ENCODE data around the gene PDE4D. TPM values are rescaled to one million over a fixed set of nuclear protein-coding genes. Genes with fewer than 3 reads are reported as not detected.

The PDE4D gene
- total and polyA plus RNA-seq, 11 donors: 5.2 to 68.3 (median 42.1) TPM

- DNase-seq (no peak), ATAC-seq (no peak)
- Histone ChIP-seq H3K4me3 (no peak overlapping the region), H3K9me3 (no peaks in the 10 kb centered on the region), H3K27ac (no peak overlapping the region), H3K27me3 (peaks cover 0 to 7% (median 0%) of the 10 kb centered on the region in 9 donors), H3K36me3 (no peaks in the 10 kb centered on the region), H3K4me1 (no peaks in the 10 kb centered on the region)
- WGBS, 4 donors: 59 to 79% (median 73%) methylated on average over 6 of the region's 6 CpGs
- TF ChIP-seq POLR2A (IDR thresholded peaks at IDR 0.05) (no peak), CTCF (IDR thresholded peaks at IDR 0.05) (no peak)
- intact Hi-C loops (cut with DNase I): loop anchor here in 4 of 10 donors (5.0 to 10.0 kb wide), 3 partner anchors 107 to 115 kb away; no protein-coding TSS in a partner anchor
These were observed 28.3 kb upstream of the PDE4D start for GRCh38 chr5:59921816-59922215.

- 77 to 81% (median 78%) methylated on average over 2 of the region's 2 CpGs for WGBS, 4 donors
- ATAC-seq (no peak), DNase-seq (no peak)
- no peaks in the 10 kb centered on the region for H3K9me3 ChIP-seq
- H3K27me3 ChIP-seq: peaks cover 0 to 7% (median 0%) of the 10 kb centered on the region in 9 donors
- TF ChIP-seq POLR2A (IDR thresholded peaks at IDR 0.05) (no peak), CTCF (IDR thresholded peaks at IDR 0.05) (no peak)
- H3K4me3 ChIP-seq: no peak overlapping the region
- intact Hi-C loops (cut with DNase I): no loop called here
- H3K36me3 ChIP-seq: no peaks in the 10 kb centered on the region
- H3K4me1 ChIP-seq: no peaks in the 10 kb centered on the region
- no peak overlapping the region for H3K27ac ChIP-seq
These were observed 26.0 kb upstream of the PDE4D start for GRCh38 chr5:59919484-59919883.

DNA sequence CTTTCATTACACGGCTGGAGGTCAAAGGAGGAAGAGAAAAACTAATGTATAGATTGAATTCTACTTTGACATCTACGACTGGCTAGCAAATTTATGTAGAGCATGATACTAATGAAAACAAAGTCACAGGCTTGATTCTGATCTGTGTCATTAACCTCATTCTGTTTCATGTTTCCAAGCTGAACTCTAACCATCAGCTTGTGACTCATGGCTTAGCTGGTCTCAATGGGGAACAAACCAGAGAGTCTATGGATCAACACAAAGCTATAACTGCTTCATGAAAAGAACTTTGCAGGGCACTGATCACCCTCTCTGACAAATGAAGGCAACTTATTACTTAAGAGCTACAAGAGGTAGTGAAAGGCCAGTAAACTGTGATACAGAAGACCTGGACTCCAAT is 23.6 kb upstream of the PDE4D start:
- DNase-seq (no peak), ATAC-seq (no peak)
- no peak overlapping the region for H3K4me3 ChIP-seq
- intact Hi-C loops (cut with DNase I): no loop called here
- no peaks in the 10 kb centered on the region for H3K36me3 ChIP-seq
- no peak for TF ChIP-seq CTCF (IDR thresholded peaks at IDR 0.05)
- TF ChIP-seq POLR2A (IDR thresholded peaks at IDR 0.05): no peak
- no peaks in the 10 kb centered on the region for H3K27me3 ChIP-seq
- H3K4me1 ChIP-seq: no peaks in the 10 kb centered on the region
- H3K27ac ChIP-seq: no peak overlapping the region
- H3K9me3 ChIP-seq: no peaks in the 10 kb centered on the region
- WGBS, 4 donors: 82 to 91% (median 83%) methylated on average over 2 of the region's 2 CpGs

DNA sequence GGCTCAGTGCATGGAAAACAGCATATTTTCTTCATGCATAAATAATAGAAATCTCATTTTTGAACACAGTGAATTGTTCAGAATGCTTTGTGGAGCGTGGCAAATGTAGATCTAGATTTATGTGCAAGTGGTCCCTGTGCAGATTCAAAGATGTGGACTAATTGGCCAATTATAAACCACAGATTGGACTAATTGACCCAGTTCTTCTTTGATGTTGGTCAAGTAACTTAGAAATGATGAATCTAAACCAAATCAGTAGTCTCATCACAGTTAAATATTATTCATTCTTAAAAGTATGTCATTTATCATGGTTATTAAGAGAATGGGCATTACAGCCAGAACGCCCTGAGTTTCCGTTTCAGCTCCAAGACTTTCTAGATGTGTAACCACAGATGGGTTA is 11.7 kb upstream of the PDE4D start:
- intact Hi-C loops (cut with DNase I): no loop called here
- WGBS, 4 donors: 81 to 87% (median 84%) methylated on average over 3 of the region's 3 CpGs

More for the DNA sequence above, 11.7 kb upstream of the PDE4D start:
- H3K27me3 ChIP-seq: no peaks in the 10 kb centered on the region
- DNase-seq: no peak
- H3K36me3 ChIP-seq: no peaks in the 10 kb centered on the region
- ATAC-seq: no peak
- no peak overlapping the region for H3K4me3 ChIP-seq
- H3K27ac ChIP-seq: no peak overlapping the region
- no peaks in the 10 kb centered on the region for H3K9me3 ChIP-seq
- no peaks in the 10 kb centered on the region for H3K4me1 ChIP-seq
- TF ChIP-seq CTCF (IDR thresholded peaks at IDR 0.05): no peak
- no peak for TF ChIP-seq POLR2A (IDR thresholded peaks at IDR 0.05)

Data from heart left ventricle (tissue), 16 donors.